GM21825 (cell line): ENCODE results near the gene ERF.

Source experiments
- ATAC-seq: cut with Tn5 transposase; IDR thresholded peaks from one replicate; pipeline ENCODE4 v1.9.1; 2021; ENCODE audit warnings: mild to moderate bottlenecking, moderate library complexity; ENCODE audit not compliant: unreplicated experiment

ERF gene

GRCh38 chr19:42242512-42243409 is 12.2 kb downstream of the ERF start, which contains the start of gene GSK3A:
Gene GSK3A, minus strand, starts transcription at chr19:42242602. Its CDS starts 137 bp downstream, at chr19:42242465.
- peak; percentile 60 for ATAC-seq

- ATAC-seq: no peak
These were observed 12.8 kb downstream of the ERF start for GRCh38 chr19:42242069-42242511.

- no peak for ATAC-seq
These were observed 13.6 kb downstream of the ERF start for GRCh38 chr19:42241279-42241678.

GRCh38 chr19:42239544-42240220 is 15.2 kb downstream of the ERF start:
- no peak for ATAC-seq

DNA sequence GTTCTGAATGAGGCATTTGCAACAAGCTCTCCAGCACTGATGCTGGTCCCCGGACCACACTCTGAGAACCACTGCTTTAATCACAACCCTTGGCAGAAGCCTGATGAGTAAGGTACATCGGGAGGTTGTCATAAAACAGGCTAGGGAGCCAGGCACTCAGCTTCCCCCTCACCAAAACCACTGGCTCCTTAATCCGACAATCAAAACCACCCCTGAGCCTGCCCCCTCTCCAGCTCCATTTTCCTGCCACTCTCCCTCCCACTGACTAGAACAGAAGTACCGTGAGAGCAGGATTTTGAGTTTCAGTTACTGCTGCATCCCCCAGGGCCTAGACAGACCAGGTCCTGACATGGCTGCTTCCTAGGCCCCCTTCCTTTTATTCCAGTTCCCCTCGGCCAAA is 19.7 kb downstream of the ERF start:
- no peak for ATAC-seq

DNA sequence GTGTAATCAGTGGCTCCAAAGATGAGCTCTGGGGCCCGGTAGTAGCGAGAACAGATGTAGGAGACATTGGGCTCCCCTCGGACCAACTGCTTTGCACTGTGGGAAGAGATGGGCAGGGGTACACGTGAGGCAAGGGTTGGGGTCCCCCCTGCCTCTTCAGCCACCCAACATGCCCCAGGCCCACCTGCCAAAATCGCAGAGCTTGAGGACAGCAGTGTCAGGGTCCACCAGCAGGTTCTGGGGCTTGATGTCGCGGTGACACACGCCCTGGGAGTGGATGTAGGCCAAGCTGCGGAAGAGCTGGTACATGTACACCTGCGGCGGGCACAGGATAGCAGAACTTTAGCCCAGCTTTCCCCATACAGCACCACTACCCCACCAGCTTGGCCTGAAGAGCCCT is 20.6 kb downstream of the ERF start:
- no peak for ATAC-seq

DNA sequence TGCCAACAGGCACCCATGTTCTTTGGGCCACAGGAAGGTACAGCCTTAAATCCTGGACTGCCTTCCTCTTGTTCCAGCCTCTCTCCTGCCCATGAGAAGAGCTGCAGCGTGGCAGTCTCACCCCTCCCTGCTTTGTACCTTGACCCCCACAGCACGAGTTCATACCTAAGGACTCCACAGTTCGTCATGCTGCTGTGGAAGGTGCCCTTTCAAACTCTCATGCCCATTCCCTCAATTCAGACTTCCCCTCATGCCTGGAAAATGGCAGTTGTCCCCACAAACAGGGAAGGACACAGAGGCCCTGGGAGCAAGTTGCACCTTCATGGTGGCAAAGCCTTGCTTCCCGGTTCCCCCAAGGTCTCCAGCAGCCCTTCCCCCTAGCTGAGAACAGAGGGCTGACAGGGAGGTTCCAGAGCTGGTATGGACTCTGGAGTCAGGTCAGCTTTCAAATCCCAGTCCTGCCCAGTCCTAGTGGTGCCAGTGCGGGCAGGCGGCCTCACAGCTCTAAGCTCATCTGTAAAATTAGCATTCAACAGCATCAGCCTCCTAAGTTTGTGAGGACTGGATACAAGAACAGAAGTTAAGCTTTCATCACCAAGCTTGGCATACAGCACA is 21.1 kb downstream of the ERF start:
- ATAC-seq: no peak

DNA sequence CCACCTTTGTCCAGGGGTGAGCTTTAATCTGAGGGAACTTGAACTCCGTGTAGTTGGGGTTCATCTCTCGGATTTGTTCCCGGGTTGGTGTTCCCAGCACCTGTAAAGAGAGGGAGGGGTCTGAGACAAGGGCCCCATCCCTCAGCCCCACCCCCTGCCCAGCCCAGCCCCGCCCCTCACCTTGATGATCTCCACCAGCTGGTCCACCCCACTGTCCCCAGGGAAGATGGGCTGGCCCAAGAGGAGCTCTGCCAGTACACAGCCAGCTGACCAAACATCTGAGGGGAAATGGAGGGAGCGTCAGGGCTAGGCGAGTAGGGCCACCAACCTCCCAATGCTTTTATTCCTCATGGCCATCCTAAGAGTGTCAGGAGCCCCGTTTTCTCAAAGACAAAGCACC is 21.8 kb downstream of the ERF start:
- no peak for ATAC-seq

DNA sequence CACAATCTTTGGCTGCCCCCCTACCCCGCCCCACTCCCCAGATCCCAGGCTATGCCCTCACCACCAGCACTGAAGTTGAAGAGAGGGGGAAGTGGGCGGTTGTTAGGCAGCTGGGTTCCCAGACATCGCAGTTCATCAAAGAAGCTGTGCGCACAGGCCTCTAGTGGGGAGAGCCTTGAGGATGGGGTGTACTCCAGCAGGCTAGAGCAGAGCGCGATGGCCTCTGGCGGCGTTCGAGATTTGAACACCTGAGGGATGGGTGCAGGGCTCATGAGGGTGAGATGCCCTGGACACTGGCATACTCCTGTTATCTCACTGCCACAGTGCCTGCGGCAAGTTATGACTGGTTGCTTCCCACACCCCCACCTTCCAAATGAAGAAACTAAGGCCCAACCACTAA is 22.5 kb downstream of the ERF start:
- no peak for ATAC-seq

GRCh38 chr19:42230571-42230970 is 24.4 kb downstream of the ERF start:
- ATAC-seq: no peak

GRCh38 chr19:42229855-42230351 is 25.0 kb downstream of the ERF start:
- ATAC-seq: no peak

- no peak for ATAC-seq
These were observed 25.6 kb downstream of the ERF start for GRCh38 chr19:42229301-42229854.

GRCh38 chr19:42228641-42229040 is 26.3 kb downstream of the ERF start:
- ATAC-seq: no peak

DNA sequence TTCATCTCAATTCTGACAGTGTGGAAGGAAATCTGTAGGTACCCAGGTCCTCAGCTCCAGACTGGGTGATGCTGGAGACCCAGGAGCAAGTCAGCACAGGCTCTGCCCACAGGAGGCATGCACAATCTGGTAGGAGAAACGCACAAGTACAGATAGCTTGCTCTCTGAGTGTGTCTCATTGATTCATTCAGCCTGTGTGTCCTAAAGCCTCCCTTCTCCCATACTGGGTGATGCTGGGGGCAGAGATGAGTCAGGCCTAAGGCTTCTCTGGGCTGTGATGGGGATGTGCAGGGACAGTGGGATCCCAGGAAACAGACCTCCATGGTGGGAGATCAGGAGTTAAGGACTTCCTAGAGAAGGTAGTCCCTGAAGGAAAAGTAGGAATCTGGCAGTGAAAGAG is 28.0 kb downstream of the ERF start:
- no peak for ATAC-seq

- no peak for ATAC-seq
These were observed 29.1 kb downstream of the ERF start for GRCh38 chr19:42225718-42226292.

DNA sequence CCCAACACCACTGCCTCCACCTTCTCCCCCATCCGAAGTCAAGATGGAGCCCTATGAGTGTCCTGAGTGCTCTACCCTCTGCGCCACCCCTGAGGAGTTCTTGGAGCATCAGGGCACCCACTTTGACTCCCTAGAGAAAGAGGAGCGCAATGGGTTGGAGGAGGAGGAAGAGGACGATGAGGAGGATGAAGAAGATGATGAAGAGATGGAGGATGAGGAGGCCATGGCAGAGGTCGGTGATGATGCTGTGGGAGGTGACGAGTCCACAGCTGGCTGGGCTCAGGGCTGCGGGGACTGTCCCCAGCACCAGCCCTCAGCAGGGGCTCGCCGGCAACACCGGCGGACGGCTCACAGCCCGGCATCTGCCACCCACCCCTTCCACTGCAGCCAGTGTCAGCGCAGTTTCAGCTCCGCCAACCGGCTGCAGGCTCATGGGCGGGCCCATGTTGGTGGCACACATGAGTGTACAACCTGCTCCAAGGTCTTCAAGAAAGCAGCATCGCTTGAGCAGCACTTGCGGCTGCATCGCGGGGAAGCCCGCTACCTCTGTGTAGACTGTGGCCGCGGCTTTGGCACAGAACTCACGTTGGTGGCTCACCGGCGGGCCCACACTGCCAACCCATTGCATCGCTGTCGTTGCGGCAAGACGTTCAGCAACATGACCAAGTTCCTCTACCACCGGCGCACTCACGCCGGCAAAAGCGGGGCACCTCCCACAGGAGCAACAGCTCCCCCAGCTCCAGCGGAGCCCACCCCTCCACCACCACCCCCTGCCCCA is 29.8 kb downstream of the ERF start:
- no peak for ATAC-seq

DNA sequence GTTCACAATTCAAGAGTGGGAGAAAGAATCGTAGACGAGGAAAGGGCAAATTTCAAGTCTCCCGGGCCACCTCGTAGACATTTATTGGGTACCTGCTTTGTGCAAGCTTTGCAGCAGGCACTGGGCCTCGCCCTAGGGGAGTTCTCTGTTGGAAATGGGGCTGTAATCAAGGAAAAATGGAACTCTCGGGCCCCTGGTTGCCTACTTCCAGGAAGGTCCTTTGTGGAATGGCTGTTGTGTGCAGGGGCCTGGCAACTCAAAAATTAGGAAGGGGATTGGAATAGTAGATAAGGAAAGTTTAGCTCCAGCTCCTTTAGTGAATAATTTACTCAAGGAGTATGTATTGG is 34.2 kb downstream of the ERF start:
- no peak for ATAC-seq

GRCh38 chr19:42219812-42220750 is 34.8 kb downstream of the ERF start, which contains the start of gene ZNF526:
Gene ZNF526, plus strand, starts transcription at chr19:42220312. Its CDS starts 4,092 bp downstream, at chr19:42224404.
- ATAC-seq: peak; percentile 60
